IMR-90 (cell line): ENCODE data around the gene MMP14. TPM values are rescaled to one million over a fixed set of nuclear protein-coding genes. Genes with fewer than 3 reads are reported as not detected.

Experiments
- ATAC-seq: fragments of 200-7000 bp; cut with Tn5 transposase; 2 replicates; pipeline ENCODE4 v1.9.1; 2020; ENCODE audit warnings: low read depth, mild to moderate bottlenecking, moderate library complexity
- BruUV-seq: library from RNA; stranded (reverse); fragments of 400-500 nt; replicated peaks from 2 replicates; lab custom pipeline; 2021; lab: Mats Ljungman, UMichigan
- CTCF ChIA-PET: fragments of 300-600 bp; formaldehyde crosslinking; extraction: SDS; loops from one replicate; lab custom pipeline; 2021; ENCODE audit warnings: antibody characterized with exemption; lab: Yijun Ruan, JAX
- POLR2A ChIA-PET: fragments of 300-600 bp; sonication (Branson Sonifier 250); formaldehyde crosslinking; loops from one replicate; lab custom pipeline; 2022; ENCODE audit warnings: antibody characterized with exemption; ENCODE audit not compliant: unreplicated experiment; lab: Charles Lee
- DNase-seq: peaks from one replicate; pipeline ENCODE4 v3.0.0; 2013
- H2AFZ ChIP-seq: replicated peaks from 2 replicates; pipeline ENCODE3; 2013; ENCODE audit warnings: low read length, mild to moderate bottlenecking; ENCODE audit not compliant: poor library complexity
- H2AK5ac ChIP-seq: 2 replicates; pipeline ENCODE4 v1.6.1; 2013; ENCODE audit warnings: low read depth, low read length, inconsistent platforms
- H2AK9ac ChIP-seq: replicated peaks from 2 replicates; pipeline ENCODE3; 2013; ENCODE audit warnings: mild to moderate bottlenecking, low read depth, low read length, moderate library complexity; ENCODE audit not compliant: poor library complexity
- H2BK120ac ChIP-seq: 2 replicates; pipeline ENCODE4 v1.6.1; 2013; ENCODE audit warnings: low read depth, low read length, inconsistent platforms
- H2BK15ac ChIP-seq: 3 replicates; pipeline ENCODE4 v1.6.1; 2013; ENCODE audit warnings: low read depth, low read length, inconsistent platforms
- H2BK20ac ChIP-seq: 2 replicates; pipeline ENCODE4 v1.6.1; 2013; ENCODE audit warnings: low read depth, mild to moderate bottlenecking, inconsistent platforms, low read length, moderate library complexity
- H2BK5ac ChIP-seq: 2 replicates; pipeline ENCODE4 v1.6.1; 2013; ENCODE audit warnings: mild to moderate bottlenecking, low read depth, low read length, inconsistent platforms; ENCODE audit not compliant: poor library complexity, severe bottlenecking
- H3K14ac ChIP-seq: replicated peaks from 2 replicates; pipeline ENCODE4 v1.6.1; 2013; ENCODE audit warnings: low read depth, low read length, inconsistent platforms
- H3K18ac ChIP-seq: 2 replicates; pipeline ENCODE4 v1.6.1; 2013; ENCODE audit warnings: low read depth, low read length, control low read depth
- H3K23ac ChIP-seq: 2 replicates; pipeline ENCODE4 v1.6.1; 2013; ENCODE audit warnings: low read depth, low read length, inconsistent platforms
- H3K27ac ChIP-seq: 2 replicates; pipeline ENCODE4 v1.5.1; 2013; ENCODE audit warnings: mild to moderate bottlenecking, control low read depth, low read length; ENCODE audit not compliant: insufficient read depth
- H3K27me3 ChIP-seq: 2 replicates; pipeline ENCODE4 v1.6.1; 2013; ENCODE audit warnings: low read length; ENCODE audit not compliant: control insufficient read depth, insufficient read depth
- H3K36me3 ChIP-seq: 2 replicates; pipeline ENCODE4 v1.6.1; 2013; ENCODE audit warnings: low read length, mixed read lengths; ENCODE audit not compliant: control insufficient read depth, insufficient read depth
- H3K4ac ChIP-seq: 2 replicates; pipeline ENCODE4 v1.6.1; 2013; ENCODE audit warnings: low read depth, low read length, inconsistent platforms
- H3K4me1 ChIP-seq: 2 replicates; pipeline ENCODE4 v1.6.1; 2013; ENCODE audit warnings: low read length, mixed read lengths; ENCODE audit not compliant: control insufficient read depth, insufficient read depth
- H3K4me2 ChIP-seq: 2 replicates; pipeline ENCODE4 v1.6.1; 2013; ENCODE audit warnings: low read depth, mild to moderate bottlenecking, control low read depth, low read length, moderate library complexity
- H3K4me3 ChIP-seq: 2 replicates; pipeline ENCODE4 v1.5.1; 2013; ENCODE audit warnings: low read depth, mild to moderate bottlenecking, control low read depth, low read length, moderate library complexity; ENCODE audit not compliant: insufficient read depth
- H3K56ac ChIP-seq: 2 replicates; pipeline ENCODE4 v1.6.1; 2013; ENCODE audit warnings: low read length, inconsistent platforms; ENCODE audit not compliant: insufficient read depth; ENCODE audit errors: extremely low read depth
- H3K79me1 ChIP-seq, 2 experiments: 2 replicates each; pipeline ENCODE4 v1.6.1; 2013; ENCODE audit warnings: low read length in 2 of 2, inconsistent platforms in 1 of 2, low read depth in 1 of 2
- H3K9ac ChIP-seq: 2 replicates; pipeline ENCODE4 v1.6.1; 2013; ENCODE audit warnings: low read depth, low read length, control low read depth
- H3K9me1 ChIP-seq: 2 replicates; pipeline ENCODE4 v1.6.1; 2013; ENCODE audit warnings: low read length, inconsistent platforms; ENCODE audit not compliant: insufficient read depth
- H3K9me3 ChIP-seq: 2 replicates; pipeline ENCODE4 v1.6.1; 2013; ENCODE audit warnings: low read length; ENCODE audit not compliant: control insufficient read depth, insufficient read depth
- H4K20me1 ChIP-seq: 2 replicates; pipeline ENCODE4 v1.6.1; 2013; ENCODE audit warnings: low read length, inconsistent platforms; ENCODE audit not compliant: insufficient read depth
- H4K5ac ChIP-seq: 2 replicates; pipeline ENCODE4 v1.6.1; 2013; ENCODE audit warnings: mild to moderate bottlenecking, low read depth, low read length, control low read depth
- H4K8ac ChIP-seq, 2 experiments: 2 replicates each; pipeline ENCODE4 v1.6.1; 2013; ENCODE audit warnings: low read depth in 2 of 2, low read length in 2 of 2, control low read depth in 1 of 2, inconsistent platforms in 1 of 2
- H4K91ac ChIP-seq: 2 replicates; pipeline ENCODE4 v1.6.1; 2013; ENCODE audit warnings: low read depth, low read length, inconsistent platforms; ENCODE audit not compliant: insufficient read depth
- MAZ ChIP-seq: IDR thresholded peaks from 2 replicates; pipeline ENCODE4 v1.6.1; 2012; ENCODE audit warnings: low read depth, mild to moderate bottlenecking, low read length, improper control_type of control experiment, moderate library complexity, borderline replicate concordance
- MXI1 ChIP-seq: IDR thresholded peaks from 2 replicates; pipeline ENCODE4 v1.6.1; 2012; ENCODE audit warnings: low read depth, mild to moderate bottlenecking, low read length, moderate library complexity, borderline replicate concordance
- NFE2L2 ChIP-seq: fragments of 150-350 bp; IDR thresholded peaks from 2 replicates; pipeline ENCODE4 v1.6.1; 2016; ENCODE audit warnings: low read depth, mild to moderate bottlenecking, low read length
- POLR2A ChIP-seq: IDR thresholded peaks from 2 replicates; pipeline ENCODE4 v1.6.1; 2012; ENCODE audit warnings: mild to moderate bottlenecking, low read depth, low read length
- RAD21 ChIP-seq: IDR thresholded peaks from 2 replicates; pipeline ENCODE4 v1.6.1; 2012; ENCODE audit warnings: low read length, improper control_type of control experiment
- SMC3 ChIP-seq: fragments of 150-350 bp; IDR thresholded peaks from 2 replicates; pipeline ENCODE4 v1.6.1; 2016; ENCODE audit warnings: low read depth, mild to moderate bottlenecking, antibody characterized with exemption, low read length, moderate library complexity
- WGBS, 2 experiments: methylation state at CpG; one replicate each; pipeline versions ENCODE4 v1.1.5 to v1.1.7; 2013; ENCODE audit warnings: missing lambda C conversion rate in 2 of 2; ENCODE audit not compliant: insufficient read length in 1 of 2; ENCODE audit errors: extremely low coverage in 2 of 2; 5-methylcytosine and 5-hydroxymethylcytosine counted together
- dilution Hi-C: fragments of 300-500 bp; cut with HindIII; formaldehyde crosslinking; loops from one replicate; pipeline ENCODE4 v1.14.3; 2018; ENCODE audit warnings: low sequenced_read_pairs; ENCODE audit not compliant: unreplicated experiment
- in situ Hi-C: fragments of 300-500 bp; cut with MboI; formaldehyde crosslinking; loops from 3 replicates; pipeline ENCODE4 v1.14.3; 2019; ENCODE audit warnings: low sequenced_read_pairs, inconsistent platforms, mixed read lengths
- intact Hi-C: fragments of 100-400 bp; cut with micrococcal nuclease; formaldehyde crosslinking; loops from 2 replicates; pipeline ENCODE4 v1.10.0; 2022
- polyA plus RNA-seq, 3 experiments: library from polyadenylated mRNA; depleted of rRNA; stranded (reverse); fragments of >200 nt; gene quantifications; 2 replicates each; pipeline ENCODE4 v1.2.3, GENCODE V29; 2012; ENCODE audit warnings: low replicate concordance in 1 of 3
- total RNA-seq: library from RNA; depleted of rRNA; stranded (reverse); fragments of >200 nt; gene quantifications from 2 replicates; pipeline ENCODE4 v1.2.3, GENCODE V29; 2012
- TF ChIP-seq, protein P1 (sequence below): conservative IDR thresholded peaks from 2 replicates; pipeline ENCODE4 v1.5.1; 2012; ENCODE audit warnings: mild to moderate bottlenecking, low read depth, low read length, improper control_type of control experiment
- TF ChIP-seq, protein P2 (sequence below): fragments of 150-350 bp; IDR thresholded peaks from 2 replicates; pipeline ENCODE4 v1.6.1; 2017; ENCODE audit warnings: mild to moderate bottlenecking, antibody characterized with exemption, low read length, low read depth

MMP14 gene
- total and polyA plus RNA-seq, 2 of the 4 experiments (the other 2 are of a cell fraction), result 156 to 315 TPM

DNA sequence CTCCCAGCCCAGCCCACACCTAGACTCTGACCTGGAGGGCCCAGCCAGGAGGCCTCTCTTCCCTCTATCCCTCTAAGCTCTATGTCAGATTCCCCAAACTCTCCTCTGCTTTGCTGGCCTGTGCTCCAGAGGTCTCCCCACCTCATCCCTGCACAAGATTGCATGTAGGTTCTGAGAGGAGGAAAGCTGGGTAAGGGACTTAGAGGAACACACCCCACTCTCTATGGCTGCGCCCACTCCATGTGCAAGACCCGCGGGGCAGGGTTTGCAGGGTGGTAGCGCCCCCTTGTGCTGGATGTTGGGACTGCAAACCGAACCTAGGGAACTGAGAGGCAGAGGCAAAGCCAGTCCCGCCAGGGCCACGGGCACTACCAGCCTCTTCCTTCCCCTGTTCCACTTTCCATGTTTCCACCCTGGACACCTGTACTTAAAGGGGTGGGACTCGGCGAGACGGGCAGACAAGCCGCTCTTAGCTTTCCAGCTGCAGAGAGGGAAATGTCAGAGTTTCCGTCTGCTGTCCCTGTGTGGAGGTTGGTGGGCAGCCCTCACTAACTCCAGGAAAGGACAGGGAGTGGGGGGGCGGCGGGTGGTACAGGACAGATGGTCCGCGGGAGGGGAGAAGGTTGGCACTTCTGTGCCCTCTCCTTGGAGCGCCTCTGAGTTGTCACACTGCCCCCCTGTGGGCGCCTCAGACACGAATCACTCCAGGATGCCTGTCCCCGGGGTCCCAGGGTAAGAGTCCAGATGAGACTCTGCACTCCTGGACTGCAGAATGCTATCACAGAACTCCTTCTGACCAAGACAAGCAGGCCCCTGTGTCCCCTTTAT, 16.8 kb downstream of the MMP14 start:
- ChIA-PET CTCF (interaction anchor here (0.7 to 6.8 kb wide), 21 partner anchors 9 to 468 kb away, joined by 3 to 60 read pairs (median 4); partner anchors contain the start of genes LRP10, MMP14 and MRPL52), POLR2A (no interaction called here)
- intact Hi-C loops (loop anchor here (1.0 to 5.0 kb wide), 7 partner anchors 17 to 466 kb away; partner anchors contain the start of gene MMP14), in situ Hi-C loops (loop anchor here (25.0 kb wide), 1 partner anchor 466 kb away; no protein-coding TSS in a partner anchor), dilution Hi-C loops (no loop called here)
- Histone ChIP-seq H3K79me1 (peaks cover 0 to 31% of the 10 kb centered on the region in 2 experiments; a peak in 2 of 4 replicates), H4K5ac (peak overlapping the region; percentile 90), H2BK5ac (peak overlapping the region; percentile 84), H2AK5ac (peak overlapping the region; percentile 81), H3K18ac (peak overlapping the region; percentile 83), H3K56ac (peak overlapping the region; percentile 79), H4K91ac (peak overlapping the region; percentile 96), H4K8ac (peak overlapping the region; percentile 59 to 97), H3K4me2 (peak overlapping the region; percentile 96), H2AFZ (peak overlapping the region; percentile 97), H3K27me3 (no peaks in the 10 kb centered on the region), H3K27ac (peak overlapping the region; percentile 77), H3K23ac (peak overlapping the region; percentile 93), H3K9me3 (peaks cover 2% of the 10 kb centered on the region), H3K4me1 (peaks cover 30% of the 10 kb centered on the region), H3K14ac (peak overlapping the region; percentile 95), H4K20me1 (peaks cover 3% of the 10 kb centered on the region; the same call in 1 of the 2 replicates), H2AK9ac (peak overlapping the region; percentile 95), H3K36me3 (no peaks in the 10 kb centered on the region), H3K4me3 (peak overlapping the region; percentile 38), H3K9me1 (peaks cover 27% of the 10 kb centered on the region), H2BK20ac (peak overlapping the region; percentile 89), H3K9ac (peak overlapping the region; percentile 85), H2BK15ac (peak overlapping the region; percentile 97; the same call in 2 of the 3 replicates), H3K4ac (peak overlapping the region; percentile 98), H2BK120ac (peak overlapping the region; percentile 97)
- no TSS peak for BruUV-seq
- WGBS, 2 experiments, result no CpG with 5 or more reads among the region's 20 CpGs
- ATAC-seq, result peak; percentile 66
- DNase-seq, result peak; percentile 83
- TF ChIP-seq SMC3 (peak; percentile 95), MXI1 (peak; percentile 89), MAZ (peak; percentile 54; the same call in 1 of the 2 replicates), RAD21 (peak; percentile 98), NFE2L2 (no peak), POLR2A (peak; percentile 54; the same call in 1 of the 2 replicates)
- TF ChIP-seq, protein P1, sequence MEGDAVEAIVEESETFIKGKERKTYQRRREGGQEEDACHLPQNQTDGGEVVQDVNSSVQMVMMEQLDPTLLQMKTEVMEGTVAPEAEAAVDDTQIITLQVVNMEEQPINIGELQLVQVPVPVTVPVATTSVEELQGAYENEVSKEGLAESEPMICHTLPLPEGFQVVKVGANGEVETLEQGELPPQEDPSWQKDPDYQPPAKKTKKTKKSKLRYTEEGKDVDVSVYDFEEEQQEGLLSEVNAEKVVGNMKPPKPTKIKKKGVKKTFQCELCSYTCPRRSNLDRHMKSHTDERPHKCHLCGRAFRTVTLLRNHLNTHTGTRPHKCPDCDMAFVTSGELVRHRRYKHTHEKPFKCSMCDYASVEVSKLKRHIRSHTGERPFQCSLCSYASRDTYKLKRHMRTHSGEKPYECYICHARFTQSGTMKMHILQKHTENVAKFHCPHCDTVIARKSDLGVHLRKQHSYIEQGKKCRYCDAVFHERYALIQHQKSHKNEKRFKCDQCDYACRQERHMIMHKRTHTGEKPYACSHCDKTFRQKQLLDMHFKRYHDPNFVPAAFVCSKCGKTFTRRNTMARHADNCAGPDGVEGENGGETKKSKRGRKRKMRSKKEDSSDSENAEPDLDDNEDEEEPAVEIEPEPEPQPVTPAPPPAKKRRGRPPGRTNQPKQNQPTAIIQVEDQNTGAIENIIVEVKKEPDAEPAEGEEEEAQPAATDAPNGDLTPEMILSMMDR, result peak; percentile 95
- TF ChIP-seq, protein P2, sequence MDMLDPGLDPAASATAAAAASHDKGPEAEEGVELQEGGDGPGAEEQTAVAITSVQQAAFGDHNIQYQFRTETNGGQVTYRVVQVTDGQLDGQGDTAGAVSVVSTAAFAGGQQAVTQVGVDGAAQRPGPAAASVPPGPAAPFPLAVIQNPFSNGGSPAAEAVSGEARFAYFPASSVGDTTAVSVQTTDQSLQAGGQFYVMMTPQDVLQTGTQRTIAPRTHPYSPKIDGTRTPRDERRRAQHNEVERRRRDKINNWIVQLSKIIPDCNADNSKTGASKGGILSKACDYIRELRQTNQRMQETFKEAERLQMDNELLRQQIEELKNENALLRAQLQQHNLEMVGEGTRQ, result no peak
